HG02852 (cell line): ENCODE measurements around the gene FUT7.
A peak's percentile ranks its signal among the peaks of the same experiment; 100 is the strongest.
"Not testable (repeated sequence)": the region's sequence is repeated elsewhere in the genome, so short reads cannot be mapped to it uniquely, and the experiment has no call there.

Experiments
- ATAC-seq: cut with Tn5 transposase; IDR thresholded peaks from one replicate; pipeline ENCODE4 v1.9.1; 2021; ENCODE audit warnings: mild to moderate bottlenecking, moderate library complexity; ENCODE audit not compliant: unreplicated experiment

FUT7 gene

DNA sequence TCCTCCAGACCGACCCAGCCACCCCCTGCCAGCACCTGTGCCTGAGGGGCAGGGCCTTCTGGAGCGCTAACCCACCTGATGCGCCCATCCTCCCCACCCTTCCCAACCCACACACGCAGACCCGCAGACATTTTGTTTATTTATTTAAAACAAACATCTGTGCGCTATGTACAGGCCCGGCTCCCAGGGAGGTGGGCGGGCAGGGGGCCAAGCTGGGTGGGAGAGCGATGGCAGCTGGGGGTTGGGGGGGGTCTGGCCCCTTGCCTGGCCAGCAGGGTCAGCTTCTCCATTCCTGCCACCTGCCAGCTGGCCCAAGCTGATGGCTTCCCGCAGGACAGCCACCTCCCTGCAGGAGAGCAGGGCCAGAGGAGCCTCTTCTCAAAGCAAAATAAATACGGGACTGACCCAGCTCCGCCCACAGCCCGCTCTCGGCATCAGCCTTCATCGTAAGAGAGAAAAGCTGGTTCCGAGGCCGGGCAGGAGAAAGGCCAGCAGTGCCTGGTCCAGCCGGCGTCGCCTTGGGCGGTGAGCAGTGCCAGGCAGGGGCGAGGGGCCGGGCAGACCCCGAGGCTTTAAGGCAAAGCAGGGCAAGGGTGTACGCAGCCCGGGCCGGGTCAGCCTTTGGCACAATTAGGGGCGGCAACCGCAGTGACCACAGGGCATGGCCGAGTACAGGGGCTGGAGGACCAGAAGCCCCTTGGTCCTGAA is 24.6 kb downstream of the FUT7 start:
- ATAC-seq = no peak

GRCh38 chr9:137006116-137007003 is 25.5 kb downstream of the FUT7 start:
- no peak for ATAC-seq

- not testable (repeated sequence) for ATAC-seq
These were observed 27.6 kb downstream of the FUT7 start for GRCh38 chr9:137004285-137004684.

DNA sequence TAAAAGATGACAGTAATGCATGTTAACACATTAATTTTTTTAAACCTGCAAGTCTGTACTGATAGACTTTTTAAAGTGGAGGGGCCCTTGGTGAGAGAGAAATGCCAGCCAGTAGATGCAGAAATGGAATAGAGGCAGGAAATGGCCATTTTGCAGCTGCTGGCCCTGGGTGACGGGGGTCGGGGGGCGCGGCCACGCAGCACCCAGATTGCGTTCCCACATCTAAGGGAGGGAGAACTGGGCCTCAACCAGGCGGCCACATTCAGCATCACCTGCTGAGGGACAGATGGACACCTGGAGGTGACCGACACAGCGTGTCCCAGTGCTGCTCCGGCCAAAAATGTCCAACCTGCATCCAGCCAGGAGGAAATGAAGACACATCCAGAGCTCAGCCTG is 29.2 kb downstream of the FUT7 start:
- ATAC-seq = no peak

- ATAC-seq = no peak
These were observed 29.8 kb downstream of the FUT7 start for GRCh38 chr9:137001857-137002645.

GRCh38 chr9:137000177-137000930 is 31.5 kb downstream of the FUT7 start:
- ATAC-seq = peak; percentile 73

DNA sequence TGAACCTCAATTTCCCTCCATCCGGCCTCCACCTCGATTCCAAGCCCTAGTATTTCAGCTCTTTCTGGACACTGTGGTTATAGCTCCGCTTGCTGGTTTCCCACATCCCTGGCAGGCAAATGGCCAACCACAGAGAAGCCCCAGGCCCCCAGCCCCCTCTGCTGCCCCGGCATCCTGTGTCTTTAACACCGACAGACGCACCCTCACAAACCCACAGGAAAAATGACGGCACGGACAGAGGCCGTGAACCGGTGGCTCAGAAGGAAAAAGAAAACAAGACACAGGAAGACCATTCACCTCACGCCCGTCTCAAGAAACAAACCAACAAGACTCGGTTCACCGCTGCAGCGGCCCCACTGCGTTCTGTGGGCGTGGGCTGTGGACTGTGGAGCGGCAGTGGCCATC is 34.1 kb downstream of the FUT7 start:
- ATAC-seq = no peak

- ATAC-seq = no peak
These were observed 34.5 kb downstream of the FUT7 start for GRCh38 chr9:136997371-136997770.

- no peak for ATAC-seq
These were observed 35.3 kb downstream of the FUT7 start, which contains the start of gene CLIC3 for GRCh38 chr9:136996361-136997292. Gene CLIC3 (minus strand): TSS chr9:136996568. CDS start chr9:136996543, 25 bp downstream.

- ATAC-seq = no peak
These were observed 36.0 kb downstream of the FUT7 start for GRCh38 chr9:136995772-136996311.

- no peak for ATAC-seq
These were observed 36.5 kb downstream of the FUT7 start for GRCh38 chr9:136995362-136995761.

- no peak for ATAC-seq
These were observed 37.0 kb downstream of the FUT7 start for GRCh38 chr9:136994888-136995230.

GRCh38 chr9:136994180-136994887 is 37.6 kb downstream of the FUT7 start:
- no peak for ATAC-seq

GRCh38 chr9:136992819-136993369 is 39.0 kb downstream of the FUT7 start:
- no peak for ATAC-seq

- ATAC-seq = peak; percentile 71
These were observed 39.7 kb downstream of the FUT7 start, which contains the start of gene PAXX for GRCh38 chr9:136991993-136992818. Gene PAXX (plus strand): TSS chr9:136992422. CDS start chr9:136992444, 22 bp downstream.

GRCh38 chr9:136990242-136990911 is 41.5 kb downstream of the FUT7 start:
- ATAC-seq = no peak

- ATAC-seq = no peak
These were observed 43.0 kb downstream of the FUT7 start for GRCh38 chr9:136988872-136989271.
